ENCODE data around the gene LRATD1. TPM values are rescaled to one million over a fixed set of nuclear protein-coding genes. Genes with fewer than 3 reads are reported as not detected.

Gene LRATD1
- total RNA-seq, 1 experiment from 2014 or later: 15.4 TPM

DNA sequence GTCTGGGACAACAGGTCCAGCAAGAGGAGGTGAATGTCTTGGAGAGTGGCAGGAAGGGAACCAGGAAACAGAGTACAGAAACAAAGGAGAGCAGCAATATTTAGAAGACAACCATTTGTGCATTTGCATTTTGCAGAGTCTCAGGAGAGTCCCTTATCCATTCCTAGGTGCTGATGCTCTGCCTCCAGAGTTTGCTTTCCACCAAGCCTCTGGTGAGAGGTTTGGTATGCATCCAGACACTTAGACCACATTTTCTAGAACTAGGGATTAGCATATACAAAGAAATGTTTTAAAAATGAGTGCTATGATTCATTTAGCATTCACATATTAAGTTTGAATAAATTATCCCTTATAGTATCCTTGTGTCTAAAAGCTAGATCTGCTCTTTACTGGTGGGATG is 18.5 kb upstream of the LRATD1 start:
- Mint-ChIP-seq H3K36me3 (ENCODE audit: insufficient read depth, unreplicated experiment) (no peaks in the 10 kb centered on the region), H3K27ac (ENCODE audit: unreplicated experiment) (no peak overlapping the region), H3K4me3 (ENCODE audit: low read depth, unreplicated experiment) (no peak overlapping the region), H3K27me3 (ENCODE audit: unreplicated experiment) (no peaks in the 10 kb centered on the region), H3K9me3 (ENCODE audit: low read depth, unreplicated experiment) (no peaks in the 10 kb centered on the region), H3K4me1 (ENCODE audit: low read depth, unreplicated experiment) (no peaks in the 10 kb centered on the region)
- BruUV-seq (replicated peaks): no TSS peak
- DNase-seq: no peak
- intact Hi-C loops (cut with micrococcal nuclease; ENCODE audit: unreplicated experiment): no loop called here
- TF ChIP-seq, protein P1, sequence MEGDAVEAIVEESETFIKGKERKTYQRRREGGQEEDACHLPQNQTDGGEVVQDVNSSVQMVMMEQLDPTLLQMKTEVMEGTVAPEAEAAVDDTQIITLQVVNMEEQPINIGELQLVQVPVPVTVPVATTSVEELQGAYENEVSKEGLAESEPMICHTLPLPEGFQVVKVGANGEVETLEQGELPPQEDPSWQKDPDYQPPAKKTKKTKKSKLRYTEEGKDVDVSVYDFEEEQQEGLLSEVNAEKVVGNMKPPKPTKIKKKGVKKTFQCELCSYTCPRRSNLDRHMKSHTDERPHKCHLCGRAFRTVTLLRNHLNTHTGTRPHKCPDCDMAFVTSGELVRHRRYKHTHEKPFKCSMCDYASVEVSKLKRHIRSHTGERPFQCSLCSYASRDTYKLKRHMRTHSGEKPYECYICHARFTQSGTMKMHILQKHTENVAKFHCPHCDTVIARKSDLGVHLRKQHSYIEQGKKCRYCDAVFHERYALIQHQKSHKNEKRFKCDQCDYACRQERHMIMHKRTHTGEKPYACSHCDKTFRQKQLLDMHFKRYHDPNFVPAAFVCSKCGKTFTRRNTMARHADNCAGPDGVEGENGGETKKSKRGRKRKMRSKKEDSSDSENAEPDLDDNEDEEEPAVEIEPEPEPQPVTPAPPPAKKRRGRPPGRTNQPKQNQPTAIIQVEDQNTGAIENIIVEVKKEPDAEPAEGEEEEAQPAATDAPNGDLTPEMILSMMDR (IDR thresholded peaks at IDR 0.05; ENCODE audit: unreplicated experiment): no peak
- CTCF ChIA-PET: no interaction called here

DNA sequence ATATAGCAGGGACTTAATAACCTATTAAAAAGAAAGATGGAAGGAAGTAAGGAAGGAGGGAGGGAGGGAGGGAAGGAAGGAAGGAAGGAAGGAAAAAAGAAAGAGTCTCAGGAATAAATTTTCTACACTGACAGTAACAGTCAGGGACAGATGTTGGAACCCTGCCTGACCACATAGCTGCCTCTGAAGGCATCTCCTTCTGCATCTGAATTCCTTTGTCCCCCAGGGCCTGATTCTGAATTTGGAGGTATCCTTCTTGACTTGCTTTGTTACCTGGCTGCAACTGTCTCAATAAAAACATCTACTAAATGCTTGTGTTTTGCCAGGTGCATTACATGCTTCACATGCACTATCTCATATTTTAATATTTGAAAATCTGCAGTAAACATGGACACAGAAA is 17.4 kb upstream of the LRATD1 start:
- intact Hi-C loops (cut with micrococcal nuclease; ENCODE audit: unreplicated experiment): no loop called here
- Mint-ChIP-seq H3K36me3 (ENCODE audit: insufficient read depth, unreplicated experiment) (no peaks in the 10 kb centered on the region), H3K27ac (ENCODE audit: unreplicated experiment) (no peak overlapping the region), H3K4me1 (ENCODE audit: low read depth, unreplicated experiment) (no peaks in the 10 kb centered on the region), H3K4me3 (ENCODE audit: low read depth, unreplicated experiment) (no peak overlapping the region), H3K9me3 (ENCODE audit: low read depth, unreplicated experiment) (no peaks in the 10 kb centered on the region), H3K27me3 (ENCODE audit: unreplicated experiment) (no peaks in the 10 kb centered on the region)
- CTCF ChIA-PET: no interaction called here
- BruUV-seq (replicated peaks): no TSS peak
- no peak for DNase-seq
- TF ChIP-seq, protein P1 (IDR thresholded peaks at IDR 0.05; ENCODE audit: unreplicated experiment): no peak

DNA sequence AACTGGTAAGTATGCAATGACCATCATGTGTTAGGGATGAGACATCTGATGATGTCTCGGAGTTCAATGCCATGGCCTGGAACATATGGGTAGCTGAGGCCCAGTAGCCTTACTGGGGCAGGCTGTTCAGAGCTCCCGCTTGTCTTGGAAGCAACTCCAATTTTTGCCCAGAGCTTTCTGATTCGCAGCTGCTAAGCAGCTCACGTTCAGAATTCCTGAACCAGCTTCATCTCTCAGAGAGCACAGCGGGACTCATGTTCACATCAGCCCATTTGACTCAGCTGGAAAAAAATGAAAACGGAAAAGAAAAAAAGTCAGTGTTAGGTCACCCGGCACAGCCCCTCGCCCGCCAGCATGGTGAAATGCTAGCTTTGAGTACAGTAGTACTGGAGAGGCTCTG is 16.8 kb upstream of the LRATD1 start:
- H3K9me3 Mint-ChIP-seq (ENCODE audit: low read depth, unreplicated experiment): no peaks in the 10 kb centered on the region
- intact Hi-C loops (cut with micrococcal nuclease; ENCODE audit: unreplicated experiment): no loop called here
- no peaks in the 10 kb centered on the region for H3K36me3 Mint-ChIP-seq (ENCODE audit: insufficient read depth, unreplicated experiment)
- TF ChIP-seq, protein P1 (IDR thresholded peaks at IDR 0.05; ENCODE audit: unreplicated experiment): no peak
- H3K27ac Mint-ChIP-seq (ENCODE audit: unreplicated experiment): no peak overlapping the region
- H3K4me1 Mint-ChIP-seq (ENCODE audit: low read depth, unreplicated experiment): no peaks in the 10 kb centered on the region
- no peaks in the 10 kb centered on the region for H3K27me3 Mint-ChIP-seq (ENCODE audit: unreplicated experiment)
- DNase-seq: no peak
- BruUV-seq (replicated peaks): no TSS peak
- H3K4me3 Mint-ChIP-seq (ENCODE audit: low read depth, unreplicated experiment): no peak overlapping the region
- CTCF ChIA-PET: no interaction called here

DNA sequence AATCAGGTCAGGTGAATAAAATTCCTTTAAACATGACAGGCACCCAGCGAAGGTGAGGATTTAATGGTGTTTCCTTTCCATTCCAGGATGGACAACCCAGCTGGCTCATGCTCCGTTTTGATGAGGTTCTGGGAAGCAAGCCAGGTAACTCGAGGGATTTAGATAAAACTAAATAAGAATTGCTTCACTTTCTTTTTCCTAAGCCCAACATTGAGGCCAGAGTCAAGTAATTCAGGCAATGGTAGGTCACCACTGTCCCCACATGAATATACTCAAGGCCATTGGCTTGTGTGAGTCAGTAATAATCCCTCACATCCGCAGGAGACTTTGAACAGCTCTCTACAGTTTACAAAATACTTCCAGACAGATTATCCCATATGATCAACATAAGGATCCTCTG is 16.2 kb upstream of the LRATD1 start:
- intact Hi-C loops (cut with micrococcal nuclease; ENCODE audit: unreplicated experiment): no loop called here
- Mint-ChIP-seq H3K9me3 (ENCODE audit: low read depth, unreplicated experiment) (no peaks in the 10 kb centered on the region), H3K4me3 (ENCODE audit: low read depth, unreplicated experiment) (no peak overlapping the region), H3K4me1 (ENCODE audit: low read depth, unreplicated experiment) (no peaks in the 10 kb centered on the region), H3K27ac (ENCODE audit: unreplicated experiment) (no peak overlapping the region), H3K36me3 (ENCODE audit: insufficient read depth, unreplicated experiment) (no peaks in the 10 kb centered on the region), H3K27me3 (ENCODE audit: unreplicated experiment) (no peaks in the 10 kb centered on the region)
- no peak for DNase-seq
- TF ChIP-seq, protein P1 (IDR thresholded peaks at IDR 0.05; ENCODE audit: unreplicated experiment): no peak
- CTCF ChIA-PET: no interaction called here
- BruUV-seq (replicated peaks): no TSS peak

DNA sequence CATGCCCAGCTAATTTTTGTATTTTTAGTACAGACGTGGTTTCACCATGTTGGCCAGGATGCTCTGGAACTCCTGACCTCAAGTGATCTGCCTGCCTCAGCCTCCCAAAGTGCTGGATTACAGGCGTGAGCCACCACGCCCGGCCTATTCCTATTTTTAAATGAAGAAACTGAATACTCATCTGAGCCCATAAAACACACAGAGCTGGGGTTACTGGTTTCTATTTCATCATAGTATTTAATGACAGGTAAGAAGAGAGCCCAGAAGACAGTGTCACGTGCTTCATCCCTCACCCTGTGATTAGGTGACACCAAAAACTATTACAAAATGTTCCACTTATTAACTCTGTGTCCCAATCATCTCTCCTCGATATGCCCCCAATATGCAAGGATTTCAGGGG is 15.6 kb upstream of the LRATD1 start:
- TF ChIP-seq, protein P1 (IDR thresholded peaks at IDR 0.05; ENCODE audit: unreplicated experiment): no peak
- H3K9me3 Mint-ChIP-seq (ENCODE audit: low read depth, unreplicated experiment): no peaks in the 10 kb centered on the region
- DNase-seq: no peak
- H3K36me3 Mint-ChIP-seq (ENCODE audit: insufficient read depth, unreplicated experiment): no peaks in the 10 kb centered on the region
- no peaks in the 10 kb centered on the region for H3K27me3 Mint-ChIP-seq (ENCODE audit: unreplicated experiment)
- CTCF ChIA-PET: no interaction called here
- no peak overlapping the region for H3K27ac Mint-ChIP-seq (ENCODE audit: unreplicated experiment)
- intact Hi-C loops (cut with micrococcal nuclease; ENCODE audit: unreplicated experiment): no loop called here
- H3K4me1 Mint-ChIP-seq (ENCODE audit: low read depth, unreplicated experiment): no peaks in the 10 kb centered on the region
- no peak overlapping the region for H3K4me3 Mint-ChIP-seq (ENCODE audit: low read depth, unreplicated experiment)
- BruUV-seq (replicated peaks): no TSS peak

All from Calu3 (cell line).